GM23338 (cell line): Measurements from ENCODE around the gene CYCS.

Experiments
- CREB1 ChIP-seq: fragments of 250-450 bp; sonication (Bioruptor Pico); IDR thresholded peaks from 2 replicates; pipeline ENCODE4 v1.5.0; 2020; ENCODE audit warnings: low read depth, mild to moderate bottlenecking, moderate library complexity
- EZH2 ChIP-seq: fragments of 200-600 bp; sonication (generic); IDR thresholded peaks from one replicate; pipeline ENCODE4 v1.8.0; 2017; ENCODE audit warnings: antibody characterized with exemption, mild to moderate bottlenecking, low read depth; ENCODE audit not compliant: unreplicated experiment
- EZH2phosphoT487 ChIP-seq: fragments of 200-600 bp; sonication (generic); IDR thresholded peaks from one replicate; pipeline ENCODE4 v1.8.1; 2018; ENCODE audit warnings: antibody characterized with exemption; ENCODE audit not compliant: unreplicated experiment
- JUNB ChIP-seq: IDR thresholded peaks from one replicate; pipeline ENCODE4 v1.6.1; 2016; ENCODE audit warnings: antibody characterized with exemption; ENCODE audit not compliant: unreplicated experiment
- POLR2AphosphoS5 ChIP-seq: IDR thresholded peaks from 2 replicates; pipeline ENCODE4 v1.6.1; 2016; ENCODE audit warnings: antibody characterized with exemption, low read depth
- TF ChIP-seq, protein P1 (sequence below), 2 experiments: fragments of 200-600 bp in 1 of 2; sonication (generic) in 1 of 2; conservative IDR thresholded peaks; 2 replicates each; pipeline versions ENCODE4 v1.5.1 to v1.6.1; 2016 to 2017; ENCODE audit warnings: antibody characterized with exemption in 2 of 2, low read depth in 2 of 2, mild to moderate bottlenecking in 2 of 2, moderate library complexity in 1 of 2

DNA sequence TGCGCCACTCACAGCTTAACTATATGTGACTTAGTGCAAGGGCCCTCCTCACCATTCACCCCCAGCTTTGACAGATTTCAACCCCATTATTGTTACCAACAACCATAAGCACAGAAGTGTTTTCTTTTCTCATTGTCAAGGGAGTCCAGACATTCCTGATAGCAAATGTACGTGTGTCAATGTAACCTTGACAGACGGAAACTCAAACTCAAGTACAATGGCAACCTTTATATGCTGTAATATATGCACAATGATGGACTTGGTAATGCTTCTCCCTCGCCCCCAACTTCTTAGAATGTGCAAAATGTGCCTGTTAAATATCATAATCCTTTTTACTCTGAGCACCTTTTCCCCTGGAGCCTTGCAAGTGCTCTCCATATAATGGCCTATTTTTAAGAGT is 34.7 kb downstream of the CYCS start:
- TF ChIP-seq POLR2AphosphoS5 (no peak), CREB1 (CRISPR knock-in tag) (no peak), JUNB (no peak), EZH2phosphoT487 (no peak), EZH2 (no peak)
- TF ChIP-seq, protein P1, sequence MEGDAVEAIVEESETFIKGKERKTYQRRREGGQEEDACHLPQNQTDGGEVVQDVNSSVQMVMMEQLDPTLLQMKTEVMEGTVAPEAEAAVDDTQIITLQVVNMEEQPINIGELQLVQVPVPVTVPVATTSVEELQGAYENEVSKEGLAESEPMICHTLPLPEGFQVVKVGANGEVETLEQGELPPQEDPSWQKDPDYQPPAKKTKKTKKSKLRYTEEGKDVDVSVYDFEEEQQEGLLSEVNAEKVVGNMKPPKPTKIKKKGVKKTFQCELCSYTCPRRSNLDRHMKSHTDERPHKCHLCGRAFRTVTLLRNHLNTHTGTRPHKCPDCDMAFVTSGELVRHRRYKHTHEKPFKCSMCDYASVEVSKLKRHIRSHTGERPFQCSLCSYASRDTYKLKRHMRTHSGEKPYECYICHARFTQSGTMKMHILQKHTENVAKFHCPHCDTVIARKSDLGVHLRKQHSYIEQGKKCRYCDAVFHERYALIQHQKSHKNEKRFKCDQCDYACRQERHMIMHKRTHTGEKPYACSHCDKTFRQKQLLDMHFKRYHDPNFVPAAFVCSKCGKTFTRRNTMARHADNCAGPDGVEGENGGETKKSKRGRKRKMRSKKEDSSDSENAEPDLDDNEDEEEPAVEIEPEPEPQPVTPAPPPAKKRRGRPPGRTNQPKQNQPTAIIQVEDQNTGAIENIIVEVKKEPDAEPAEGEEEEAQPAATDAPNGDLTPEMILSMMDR (conservative IDR thresholded peaks at IDR 0.05; ENCODE audit: low read depth in 2 of 2): no peak
